Effector memory CD8-positive, alpha-beta T cell (primary cell): ENCODE measurements around the gene MICALL1.
A peak's percentile ranks its signal among the peaks of the same experiment; 100 is the strongest.
"Not testable (repeated sequence)": the region's sequence is repeated elsewhere in the genome, so short reads cannot be mapped to it uniquely, and the experiment has no call there.

Experiments
- ATAC-seq: fragments of 150-1000 bp; cut with Tn5 transposase; replicated peaks from 2 replicates; pipeline ENCODE4 v1.10.0; 2021; ENCODE audit warnings: mild to moderate bottlenecking, moderate library complexity
- DNase-seq, 3 experiments: peaks; one replicate each; pipeline ENCODE4 v3.0.0; 2021
- H3K27ac Mint-ChIP-seq, 2 donors: one replicate each; pipeline ENCODE4 v1.8.0; 2022; ENCODE audit warnings: mild to moderate bottlenecking in 2 of 2, mixed read lengths in 2 of 2, moderate library complexity in 2 of 2
- H3K27me3 Mint-ChIP-seq, 2 donors: one replicate each; pipeline ENCODE4 v1.8.0; 2022; ENCODE audit warnings: mixed read lengths in 2 of 2
- H3K36me3 Mint-ChIP-seq: one replicate; pipeline ENCODE4 v1.8.0; 2022; ENCODE audit warnings: mild to moderate bottlenecking, moderate library complexity, mixed read lengths; ENCODE audit not compliant: insufficient read depth
- H3K4me1 Mint-ChIP-seq, 2 donors: one replicate each; pipeline ENCODE4 v1.8.0; 2022; ENCODE audit warnings: low read depth in 2 of 2, mixed read lengths in 2 of 2
- H3K4me3 Mint-ChIP-seq, 2 donors: one replicate each; pipeline ENCODE4 v1.8.0; 2022; ENCODE audit warnings: mild to moderate bottlenecking in 2 of 2, mixed read lengths in 2 of 2, moderate library complexity in 2 of 2
- H3K9me3 Mint-ChIP-seq, 2 donors: one replicate each; pipeline ENCODE4 v1.8.0; 2022; ENCODE audit warnings: mixed read lengths in 2 of 2

Gene MICALL1

DNA sequence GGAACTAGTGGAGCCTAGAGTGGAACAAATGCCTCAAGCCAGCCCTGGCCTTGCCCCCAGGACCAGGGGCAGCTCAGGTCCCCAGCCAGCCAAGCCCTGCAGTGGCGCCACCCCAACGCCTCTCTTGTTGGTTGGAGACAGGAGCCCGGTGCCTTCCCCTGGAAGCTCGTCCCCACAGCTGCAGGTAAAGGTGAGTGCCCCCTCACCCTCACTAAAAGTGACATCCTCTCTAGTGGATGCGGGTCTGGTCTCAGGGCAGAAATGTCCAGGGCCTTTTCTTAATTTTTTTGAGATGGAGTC, 21.5 kb downstream of the MICALL1 start:
- no peak overlapping the region for H3K4me3 Mint-ChIP-seq
- no peaks in the 10 kb centered on the region for H3K27me3 Mint-ChIP-seq
- DNase-seq (no peak), ATAC-seq (no peak)
- H3K4me1 Mint-ChIP-seq = peaks cover 6 to 12% of the 10 kb centered on the region in 2 donors
- no peaks in the 10 kb centered on the region for H3K9me3 Mint-ChIP-seq
- H3K27ac Mint-ChIP-seq = no peak overlapping the region
- peaks cover 20% of the 10 kb centered on the region for H3K36me3 Mint-ChIP-seq

DNA sequence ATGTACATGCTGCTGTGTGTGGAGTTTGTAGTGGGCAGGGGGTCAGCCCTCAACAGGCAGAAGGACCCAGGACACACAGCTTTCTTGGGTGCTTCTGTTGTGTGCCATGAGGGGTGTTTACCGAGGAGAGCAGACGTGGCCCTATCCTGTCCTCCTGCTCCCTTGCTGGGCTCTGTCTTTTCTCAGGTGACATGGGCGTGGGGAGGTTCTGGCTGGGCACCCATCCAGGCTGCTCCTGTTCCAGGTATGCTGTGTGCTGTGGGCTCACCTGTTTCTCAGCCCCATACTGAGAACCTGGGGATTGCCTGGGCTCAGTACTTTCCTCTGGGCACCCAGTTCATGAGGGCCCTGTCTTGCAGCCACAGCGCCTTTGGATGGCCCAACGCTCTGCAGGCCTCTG, 23.3 kb downstream of the MICALL1 start:
- DNase-seq (no peak), ATAC-seq (no peak)
- Mint-ChIP-seq H3K27me3 (no peaks in the 10 kb centered on the region), H3K4me1 (peaks cover 18 to 20% of the 10 kb centered on the region in 2 donors), H3K36me3 (peaks cover 18% of the 10 kb centered on the region), H3K27ac (peak overlapping the region; percentile 79), H3K9me3 (no peaks in the 10 kb centered on the region), H3K4me3 (no peak overlapping the region)

DNA sequence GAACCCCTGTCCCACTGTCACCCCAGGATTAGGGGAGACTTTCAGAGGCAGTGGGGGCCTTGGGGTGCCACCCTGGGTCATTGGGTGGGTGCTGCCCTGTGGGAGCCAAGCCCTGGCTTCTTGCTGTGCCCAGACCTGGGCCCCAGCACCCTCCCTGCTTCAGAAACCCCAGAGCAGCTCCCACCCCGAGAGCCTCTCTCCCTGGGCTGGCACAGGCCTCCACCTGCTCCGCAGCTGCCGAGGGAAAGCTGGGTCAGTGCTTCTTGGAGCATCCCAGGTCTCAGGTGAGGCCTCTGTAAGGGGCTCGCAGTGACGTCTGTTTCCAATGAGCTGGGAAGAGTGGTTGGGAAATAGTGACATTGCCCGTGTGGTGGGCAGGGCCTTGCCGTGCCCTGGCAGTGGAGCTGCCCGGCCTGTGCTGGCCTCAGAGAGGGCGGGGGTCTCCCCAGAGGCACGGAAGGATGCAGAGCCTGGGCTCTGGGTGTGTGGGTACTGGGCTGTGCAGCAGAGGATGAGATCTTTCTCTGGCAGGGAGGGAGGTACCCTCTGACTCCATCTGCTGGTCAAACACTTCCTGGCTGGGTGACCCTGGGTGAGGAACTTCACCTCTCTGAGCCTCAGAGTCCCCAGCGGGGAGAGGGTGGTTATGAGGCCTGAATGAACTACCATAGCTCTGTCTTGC, 24.3 kb downstream of the MICALL1 start:
- Mint-ChIP-seq H3K4me1 (peaks cover 18 to 20% of the 10 kb centered on the region in 2 donors), H3K36me3 (peaks cover 18% of the 10 kb centered on the region), H3K9me3 (no peaks in the 10 kb centered on the region), H3K27me3 (no peaks in the 10 kb centered on the region), H3K27ac (peak overlapping the region; percentile 44 to 53), H3K4me3 (no peak overlapping the region)
- DNase-seq (no peak), ATAC-seq (no peak)

DNA sequence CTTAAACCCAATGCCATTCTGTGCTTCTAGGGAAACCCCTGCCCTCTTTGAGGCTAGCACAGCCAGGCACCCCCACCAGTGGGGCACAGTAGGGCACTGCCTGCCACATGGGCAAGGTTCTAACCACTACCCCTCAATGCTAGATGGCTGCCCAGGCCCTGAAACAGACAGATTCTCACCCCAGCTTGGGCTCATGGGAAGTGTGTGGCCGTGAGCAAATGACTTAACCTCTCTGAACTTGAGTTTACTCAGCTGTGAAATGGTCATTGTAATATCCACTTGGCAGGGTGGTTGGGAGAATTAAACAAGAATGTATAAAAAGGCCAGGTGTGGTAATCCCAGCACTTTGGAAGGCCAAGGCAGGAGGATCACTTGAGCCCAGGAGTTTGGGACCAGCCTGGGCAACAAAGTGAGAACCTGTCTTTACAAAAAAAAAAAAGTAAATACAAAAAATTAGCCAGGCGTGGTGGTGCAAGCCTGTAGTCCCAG, 24.9 kb downstream of the MICALL1 start:
- H3K27ac Mint-ChIP-seq = peak overlapping the region in 1 of 2 donors; percentile 53
- H3K36me3 Mint-ChIP-seq = peaks cover 18% of the 10 kb centered on the region
- no peak overlapping the region for H3K4me3 Mint-ChIP-seq
- no peaks in the 10 kb centered on the region for H3K9me3 Mint-ChIP-seq
- ATAC-seq (no peak), DNase-seq (no peak)
- peaks cover 18 to 20% of the 10 kb centered on the region in 2 donors for H3K4me1 Mint-ChIP-seq
- H3K27me3 Mint-ChIP-seq = no peaks in the 10 kb centered on the region

DNA sequence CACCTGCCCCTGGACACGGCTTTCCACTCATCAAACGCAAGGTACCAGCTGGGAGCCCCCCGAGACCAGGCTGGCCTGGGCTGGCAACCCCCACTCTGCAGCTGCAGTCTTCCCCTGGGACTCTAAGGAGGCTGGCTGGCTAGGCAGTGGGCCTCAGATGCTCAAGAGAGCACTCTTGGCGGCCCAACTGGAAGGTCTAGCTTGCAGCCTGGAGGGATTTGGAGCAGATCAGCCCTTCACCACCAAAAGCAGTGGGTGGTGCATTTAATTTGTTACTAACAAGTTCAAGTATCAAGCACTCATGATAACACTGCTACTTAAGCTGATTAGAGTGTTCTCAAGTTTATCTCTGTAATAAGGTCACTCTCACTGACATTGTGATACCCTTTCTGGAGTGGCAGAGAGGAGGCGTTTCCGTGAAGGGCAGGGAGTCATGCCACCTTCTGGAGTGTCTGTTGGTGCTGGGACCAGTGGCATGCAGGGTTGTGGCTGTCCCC, 25.8 kb downstream of the MICALL1 start:
- Mint-ChIP-seq H3K27ac (no peak overlapping the region), H3K27me3 (no peaks in the 10 kb centered on the region), H3K36me3 (peaks cover 21% of the 10 kb centered on the region), H3K4me1 (peaks cover 18 to 20% of the 10 kb centered on the region in 2 donors), H3K4me3 (no peak overlapping the region), H3K9me3 (no peaks in the 10 kb centered on the region)
- DNase-seq (no peak), ATAC-seq (no peak)

DNA sequence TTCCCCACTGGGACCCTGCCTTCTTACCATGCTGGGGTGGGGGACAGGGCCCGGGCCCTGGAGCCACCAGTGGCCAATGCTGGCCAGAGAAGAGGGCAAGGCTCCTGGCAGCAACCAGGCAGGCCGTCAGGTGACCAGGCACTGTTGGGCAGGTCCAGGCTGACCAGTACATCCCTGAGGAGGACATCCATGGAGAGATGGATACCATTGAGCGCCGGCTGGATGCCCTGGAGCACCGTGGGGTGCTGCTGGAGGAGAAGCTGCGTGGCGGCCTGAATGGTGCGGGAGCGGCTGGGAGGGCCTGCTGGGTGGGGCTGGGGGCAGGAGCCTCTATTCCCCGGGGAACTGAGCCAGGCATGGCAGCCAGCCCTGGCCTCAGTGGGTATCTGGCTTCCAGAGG, 26.3 kb downstream of the MICALL1 start:
- Mint-ChIP-seq H3K27ac (no peak overlapping the region), H3K4me3 (no peak overlapping the region), H3K36me3 (peaks cover 20% of the 10 kb centered on the region), H3K9me3 (no peaks in the 10 kb centered on the region), H3K27me3 (no peaks in the 10 kb centered on the region), H3K4me1 (peaks cover 18 to 20% of the 10 kb centered on the region in 2 donors)
- DNase-seq (no peak), ATAC-seq (no peak)

DNA sequence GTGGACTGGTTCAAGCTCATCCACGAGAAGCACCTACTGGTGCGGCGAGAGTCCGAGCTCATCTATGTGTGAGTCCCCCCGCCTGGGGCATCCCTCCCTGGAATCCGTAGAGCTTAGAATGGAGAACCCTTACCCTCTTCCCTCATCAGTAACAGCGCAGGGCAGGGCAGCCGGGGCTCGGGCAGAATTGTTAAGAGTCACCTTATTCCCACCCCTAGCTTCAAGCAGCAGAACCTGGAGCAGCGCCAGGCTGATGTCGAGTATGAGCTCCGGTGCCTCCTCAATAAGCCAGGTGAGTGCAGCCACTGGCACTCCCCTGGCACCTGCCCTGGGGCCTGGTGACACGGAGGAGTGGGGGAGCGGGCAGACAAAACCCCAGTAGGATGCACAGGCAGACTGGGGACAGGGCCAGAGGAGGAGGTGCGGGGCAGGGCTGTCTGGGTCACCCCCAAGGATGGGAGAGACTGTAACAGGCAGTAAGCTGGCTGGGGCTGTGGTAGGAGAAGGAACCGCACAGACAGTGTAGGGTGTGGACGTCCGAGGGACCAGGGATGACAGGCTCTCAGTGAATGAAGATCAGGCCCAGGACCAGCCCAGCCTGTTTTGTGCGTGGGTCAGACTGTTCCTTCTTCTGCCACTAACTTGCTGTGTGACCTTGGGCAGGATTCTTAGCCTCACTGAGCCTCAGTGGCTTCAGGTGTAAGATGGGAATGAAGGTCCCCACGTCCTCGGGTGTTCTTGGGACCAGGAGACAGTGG, 26.9 kb downstream of the MICALL1 start:
- H3K27ac Mint-ChIP-seq = peak overlapping the region in 1 of 2 donors; percentile 88
- H3K4me3 Mint-ChIP-seq = no peak overlapping the region
- no peaks in the 10 kb centered on the region for H3K27me3 Mint-ChIP-seq
- H3K4me1 Mint-ChIP-seq = peaks cover 18 to 20% of the 10 kb centered on the region in 2 donors
- peaks cover 19% of the 10 kb centered on the region for H3K36me3 Mint-ChIP-seq
- ATAC-seq = no peak
- H3K9me3 Mint-ChIP-seq = no peaks in the 10 kb centered on the region
- DNase-seq = no peak

DNA sequence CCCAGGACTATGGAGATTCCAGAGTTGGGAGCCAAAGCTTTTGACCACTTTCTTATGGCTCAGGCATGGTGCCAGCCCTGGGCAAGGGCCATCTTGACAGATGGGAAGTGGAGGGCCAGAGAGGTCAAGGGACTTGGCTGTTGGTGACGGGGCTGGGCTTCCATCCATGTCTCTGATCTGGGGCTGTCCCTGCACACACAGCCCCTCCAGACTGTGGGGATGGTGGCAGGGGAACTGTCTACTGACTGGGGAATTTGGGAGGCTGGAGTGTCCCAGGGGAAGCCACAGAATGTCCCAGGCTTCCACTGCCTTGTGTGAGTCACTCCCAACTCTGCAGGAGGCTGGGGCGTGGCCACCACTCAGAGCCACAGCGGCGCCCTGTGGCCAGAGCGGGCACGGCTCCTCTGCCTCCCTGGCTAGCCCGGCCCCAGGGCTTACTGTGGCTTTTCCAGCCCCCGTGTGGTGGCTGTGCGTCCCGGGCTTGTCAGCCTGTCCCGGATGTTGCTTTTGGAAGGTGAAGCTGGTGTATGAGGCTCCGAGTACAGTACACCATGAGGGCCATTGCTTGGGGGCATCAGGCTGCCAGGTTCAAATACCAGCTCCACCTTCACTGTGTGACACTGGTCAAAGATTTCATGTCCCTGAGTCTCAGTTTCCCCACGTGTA, 27.7 kb downstream of the MICALL1 start:
- Mint-ChIP-seq H3K27ac (peak overlapping the region in 1 of 2 donors; percentile 66), H3K27me3 (no peaks in the 10 kb centered on the region), H3K36me3 (peaks cover 17% of the 10 kb centered on the region)

DNA sequence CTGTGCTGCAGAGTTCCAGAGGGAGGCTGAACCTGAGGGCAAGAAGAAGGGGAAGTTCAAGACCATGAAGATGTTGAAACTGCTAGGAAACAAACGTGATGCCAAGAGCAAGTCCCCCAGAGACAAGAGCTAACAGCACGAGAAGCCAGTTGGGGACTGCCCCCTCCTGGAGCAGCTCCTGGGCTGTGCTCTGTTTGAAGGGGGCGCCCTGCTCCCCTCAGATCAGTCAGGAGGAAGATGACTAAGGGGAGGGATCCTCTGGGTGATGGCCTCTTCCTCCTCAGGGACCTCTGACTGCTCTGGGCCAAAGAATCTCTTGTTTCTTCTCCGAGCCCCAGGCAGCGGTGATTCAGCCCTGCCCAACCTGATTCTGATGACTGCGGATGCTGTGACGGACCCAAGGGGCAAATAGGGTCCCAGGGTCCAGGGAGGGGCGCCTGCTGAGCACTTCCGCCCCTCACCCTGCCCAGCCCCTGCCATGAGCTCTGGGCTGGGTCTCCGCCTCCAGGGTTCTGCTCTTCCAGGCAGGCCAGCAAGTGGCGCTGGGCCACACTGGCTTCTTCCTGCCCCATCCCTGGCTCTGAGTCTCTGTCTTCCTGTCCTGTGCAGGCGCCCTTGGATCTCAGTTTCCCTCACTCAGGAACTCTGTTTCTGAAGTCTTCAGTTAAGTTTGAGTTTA, 34.7 kb downstream of the MICALL1 start:
- no peaks in the 10 kb centered on the region for H3K4me1 Mint-ChIP-seq
- DNase-seq = no peak
- H3K9me3 Mint-ChIP-seq = no peaks in the 10 kb centered on the region
- H3K36me3 Mint-ChIP-seq = peaks cover 28% of the 10 kb centered on the region
- ATAC-seq = no peak
- H3K4me3 Mint-ChIP-seq = no peak overlapping the region
- H3K27me3 Mint-ChIP-seq = no peaks in the 10 kb centered on the region
- peak overlapping the region in 1 of 2 donors; percentile 12 for H3K27ac Mint-ChIP-seq

More for the DNA sequence above, 27.7 kb downstream of the MICALL1 start:
- Mint-ChIP-seq H3K9me3 (no peaks in the 10 kb centered on the region), H3K4me1 (peaks cover 16 to 18% of the 10 kb centered on the region in 2 donors), H3K4me3 (no peak overlapping the region)
- DNase-seq (peak; percentile 68 to 78 (median 75)), ATAC-seq (peak; percentile 100)

DNA sequence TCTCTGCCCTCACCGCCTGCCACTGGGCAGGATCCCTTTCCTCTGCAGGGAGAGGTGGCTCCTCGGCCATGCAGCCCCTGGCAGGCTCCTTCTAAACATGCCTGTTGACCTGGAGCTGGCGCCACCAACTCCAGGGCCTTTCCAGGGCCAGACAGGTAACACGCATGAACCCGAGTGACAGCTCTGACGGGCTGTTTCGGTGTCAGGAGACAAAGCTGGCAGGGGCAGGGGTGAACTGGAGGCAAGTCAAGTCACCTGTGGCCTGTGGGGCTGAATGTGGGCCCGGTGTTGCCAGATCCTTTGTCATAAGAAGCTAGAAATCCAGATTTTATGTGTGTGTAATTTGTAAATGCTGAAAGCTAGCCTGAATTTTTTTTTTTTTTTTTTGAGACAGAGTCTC, 36.0 kb downstream of the MICALL1 start:
- H3K4me1 Mint-ChIP-seq = no peaks in the 10 kb centered on the region
- H3K36me3 Mint-ChIP-seq = peaks cover 25% of the 10 kb centered on the region
- no peak for DNase-seq
- H3K27ac Mint-ChIP-seq = no peak overlapping the region
- H3K9me3 Mint-ChIP-seq = no peaks in the 10 kb centered on the region
- H3K27me3 Mint-ChIP-seq = no peaks in the 10 kb centered on the region
- H3K4me3 Mint-ChIP-seq = no peak overlapping the region
- no peak for ATAC-seq

DNA sequence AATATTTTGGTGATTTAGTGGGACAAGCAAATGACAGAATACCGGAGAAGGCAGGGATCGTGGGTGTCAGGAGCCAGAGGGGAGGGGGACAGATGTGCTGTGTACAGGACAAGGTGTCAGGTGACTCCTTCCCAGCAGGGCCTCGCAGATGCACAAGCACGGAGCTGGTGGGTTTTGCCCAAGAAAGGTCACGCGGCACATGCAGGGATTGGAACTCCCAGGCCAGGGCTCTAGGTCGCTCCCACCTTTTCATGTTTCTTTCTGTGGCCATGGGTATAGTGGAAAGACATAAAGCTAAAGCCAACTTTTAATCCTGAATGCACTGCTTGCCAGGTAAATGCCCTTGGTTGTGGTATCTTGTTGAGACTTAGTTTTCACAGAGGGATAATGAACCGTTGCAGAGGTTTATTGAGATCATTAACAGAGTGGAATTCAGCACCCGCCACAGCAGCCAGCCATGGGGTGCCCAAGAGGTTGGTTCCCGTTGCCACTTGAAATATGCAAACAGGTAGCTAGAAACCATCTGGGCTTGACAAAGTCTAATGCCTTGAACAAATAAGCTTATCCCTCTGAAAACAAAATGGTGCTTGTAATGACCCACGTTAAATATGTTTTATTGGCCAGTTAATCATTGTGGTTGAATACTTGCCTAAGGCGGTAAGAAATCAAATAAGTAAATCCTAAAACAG, 37.2 kb downstream of the MICALL1 start:
- DNase-seq = no peak
- H3K4me3 Mint-ChIP-seq = no peak overlapping the region
- no peak overlapping the region for H3K27ac Mint-ChIP-seq
- no peaks in the 10 kb centered on the region for H3K4me1 Mint-ChIP-seq
- no peaks in the 10 kb centered on the region for H3K27me3 Mint-ChIP-seq
- H3K36me3 Mint-ChIP-seq = peaks cover 20% of the 10 kb centered on the region
- no peak for ATAC-seq
- no peaks in the 10 kb centered on the region for H3K9me3 Mint-ChIP-seq

DNA sequence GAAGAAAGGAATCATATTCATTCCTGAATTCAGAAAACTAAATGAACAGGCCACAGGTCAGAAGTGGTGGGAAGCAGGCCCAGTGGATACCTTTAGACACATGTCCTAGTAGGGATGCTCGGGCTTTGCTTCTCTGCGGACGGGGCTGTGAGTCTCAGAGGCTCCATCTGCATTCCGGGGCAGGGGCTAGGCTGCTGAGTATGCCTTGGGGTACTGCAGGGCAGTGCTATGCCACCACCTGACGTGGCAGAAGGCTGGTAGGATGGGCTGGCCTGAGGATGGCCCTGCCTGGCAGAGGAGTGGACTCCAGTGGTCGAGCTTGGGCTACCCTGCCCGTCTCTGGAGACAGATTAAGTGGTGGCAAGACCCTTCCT, 37.7 kb downstream of the MICALL1 start:
- DNase-seq = no peak
- Mint-ChIP-seq H3K9me3 (no peaks in the 10 kb centered on the region), H3K4me3 (no peak overlapping the region), H3K27me3 (no peaks in the 10 kb centered on the region), H3K36me3 (peaks cover 15% of the 10 kb centered on the region), H3K27ac (no peak overlapping the region), H3K4me1 (no peaks in the 10 kb centered on the region)
- no peak for ATAC-seq

DNA sequence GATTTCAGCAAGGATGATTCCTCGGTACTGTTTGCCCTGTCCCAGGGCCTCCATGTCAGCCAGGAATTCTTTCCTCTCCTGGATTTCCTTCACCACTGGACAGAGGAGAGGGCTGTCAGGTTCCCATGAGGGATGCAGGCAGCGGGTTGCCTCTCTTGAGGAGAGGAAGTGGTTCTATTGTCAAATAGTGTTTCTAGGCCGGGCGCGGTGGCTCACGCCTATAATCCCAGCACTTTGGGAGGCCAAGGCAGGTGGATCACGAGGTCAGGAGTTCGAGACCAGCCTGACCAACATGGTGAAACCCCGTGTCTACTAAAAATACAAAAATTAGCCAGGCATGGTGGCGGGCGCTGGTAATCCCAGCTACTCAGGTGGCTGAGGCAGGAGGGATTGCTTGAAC, 38.3 kb downstream of the MICALL1 start:
- peaks cover 15% of the 10 kb centered on the region for H3K36me3 Mint-ChIP-seq
- not testable (repeated sequence) for H3K27me3 Mint-ChIP-seq, H3K4me3 Mint-ChIP-seq, H3K4me1 Mint-ChIP-seq, H3K27ac Mint-ChIP-seq, DNase-seq, ATAC-seq, H3K9me3 Mint-ChIP-seq
